Measurements from ENCODE around the gene ATRN. TPM values are rescaled to one million over a fixed set of nuclear protein-coding genes. Genes with fewer than 3 reads are reported as not detected.
A peak's percentile ranks its signal among the peaks of the same experiment; 100 is the strongest.

Gene ATRN
- total and polyA plus RNA-seq, 8 donors, result 2.9 to 63.9 (median 24.2) TPM

GRCh38 chr20:3547906-3548305 lies 77.1 kb downstream of the ATRN start:
- peaks cover 0 to 7% (median 3%) of the 10 kb centered on the region in 4 donors for H3K4me1 ChIP-seq
- no peak overlapping the region for H3K4me3 ChIP-seq
- no peaks in the 10 kb centered on the region for H3K9me3 ChIP-seq
- no peak for TF ChIP-seq EP300 (IDR thresholded peaks at IDR 0.05)
- no peak for TF ChIP-seq CTCF (IDR thresholded peaks at IDR 0.05)
- TF ChIP-seq POLR2A (IDR thresholded peaks at IDR 0.05), result no peak
- no peak for TF ChIP-seq POLR2AphosphoS5 (IDR thresholded peaks at IDR 0.05)
- DNase-seq, result no peak
- 32 to 71% (median 61%) methylated on average over 1 of the region's 1 CpG for WGBS, 5 donors
- H3K27me3 ChIP-seq, result no peaks in the 10 kb centered on the region
- H3K27ac ChIP-seq, result no peak overlapping the region
- intact Hi-C loops (cut with DNase I; ENCODE audit: low total_unique reads), result no loop called here
- peaks cover 5 to 60% (median 44%) of the 10 kb centered on the region in 4 donors for H3K36me3 ChIP-seq

GRCh38 chr20:3550837-3551236 lies 80.0 kb downstream of the ATRN start:
- intact Hi-C loops (cut with DNase I; ENCODE audit: low total_unique reads), result no loop called here
- H3K9me3 ChIP-seq, result no peaks in the 10 kb centered on the region
- no peak overlapping the region for H3K27ac ChIP-seq
- no peak for DNase-seq
- H3K4me1 ChIP-seq, result peaks cover 0 to 6% (median 3%) of the 10 kb centered on the region in 4 donors
- peaks cover 5 to 59% (median 48%) of the 10 kb centered on the region in 4 donors for H3K36me3 ChIP-seq
- no peaks in the 10 kb centered on the region for H3K27me3 ChIP-seq
- WGBS, 5 donors, result 24 to 58% (median 31%) methylated on average over 1 of the region's 1 CpG
- TF ChIP-seq POLR2A (IDR thresholded peaks at IDR 0.05) (no peak), EP300 (IDR thresholded peaks at IDR 0.05) (no peak), POLR2AphosphoS5 (IDR thresholded peaks at IDR 0.05) (no peak), CTCF (IDR thresholded peaks at IDR 0.05) (no peak)
- no peak overlapping the region for H3K4me3 ChIP-seq

- TF ChIP-seq POLR2A (IDR thresholded peaks at IDR 0.05), result no peak
- no peak for TF ChIP-seq POLR2AphosphoS5 (IDR thresholded peaks at IDR 0.05)
- no peak for TF ChIP-seq EP300 (IDR thresholded peaks at IDR 0.05)
- TF ChIP-seq CTCF (IDR thresholded peaks at IDR 0.05), result no peak
- intact Hi-C loops (cut with DNase I; ENCODE audit: low total_unique reads), result no loop called here
- H3K4me1 ChIP-seq, result peaks cover 0 to 6% (median 3%) of the 10 kb centered on the region in 4 donors
- H3K36me3 ChIP-seq, result peaks cover 5 to 51% (median 45%) of the 10 kb centered on the region in 4 donors
- no peak for DNase-seq
- no peaks in the 10 kb centered on the region for H3K27me3 ChIP-seq
- no peak overlapping the region for H3K4me3 ChIP-seq
- no peak overlapping the region for H3K27ac ChIP-seq
- H3K9me3 ChIP-seq, result no peaks in the 10 kb centered on the region
These were observed 81.0 kb downstream of the ATRN start for GRCh38 chr20:3551681-3552434.

GRCh38 chr20:3553663-3554062 lies 82.8 kb downstream of the ATRN start:
- Histone ChIP-seq H3K27ac (peak overlapping the region in 1 of 5 donors; percentile 38), H3K4me1 (peaks cover 0 to 5% (median 0%) of the 10 kb centered on the region in 4 donors), H3K4me3 (no peak overlapping the region), H3K27me3 (no peaks in the 10 kb centered on the region), H3K36me3 (peaks cover 5 to 42% (median 36%) of the 10 kb centered on the region in 4 donors), H3K9me3 (no peaks in the 10 kb centered on the region)
- DNase-seq, result peak in 1 of 2 donors; percentile 21
- WGBS, 5 donors, result 38 to 69% (median 45%) methylated on average over 3 of the region's 3 CpGs
- TF ChIP-seq CTCF (IDR thresholded peaks at IDR 0.05), result no peak
- TF ChIP-seq EP300 (IDR thresholded peaks at IDR 0.05), result no peak
- TF ChIP-seq POLR2A (IDR thresholded peaks at IDR 0.05), result no peak
- no peak for TF ChIP-seq POLR2AphosphoS5 (IDR thresholded peaks at IDR 0.05)
- intact Hi-C loops (cut with DNase I; ENCODE audit: low total_unique reads), result no loop called here

Data from stomach (tissue), 9 donors.